GM13977 (cell line): Measurements from ENCODE around the gene SNX8.
"Not testable (repeated sequence)": the region's sequence is repeated elsewhere in the genome, so short reads cannot be mapped to it uniquely, and the experiment has no call there.

Source experiments
- DNase-seq: peaks from one replicate; pipeline ENCODE4 v3.0.0; 2012; ENCODE audit warnings: low spot score
- CTCF ChIP-seq: IDR thresholded peaks from 2 replicates; pipeline ENCODE4 v1.5.1; 2012; ENCODE audit warnings: mild to moderate bottlenecking, control low read depth; ENCODE audit not compliant: insufficient read depth; ENCODE audit errors: extremely low read depth, missing control alignments
- in situ Hi-C: fragments of 300-500 bp; cut with MboI; formaldehyde crosslinking; loops from one replicate; pipeline ENCODE4 v1.12.0; 2022; ENCODE audit warnings: low sequenced_read_pairs, low pct_unique_long_range_greater_than_20kb, mixed read lengths, inconsistent platforms; ENCODE audit not compliant: unreplicated experiment

Gene SNX8

GRCh38 chr7:2330493-2330892 lies 16.3 kb upstream of the SNX8 start:
- TF ChIP-seq CTCF: no peak
- DNase-seq: no peak
- in situ Hi-C loops: loop anchor here (25.0 kb wide), 2 partner anchors 218 to 768 kb away; partner anchors contain the start of genes PSMG3 and TMEM184A

GRCh38 chr7:2326951-2327350 lies 12.7 kb upstream of the SNX8 start:
- in situ Hi-C loops: loop anchor here (25.0 kb wide), 2 partner anchors 215 to 765 kb away; partner anchors contain the start of genes PSMG3 and TMEM184A
- no peak for DNase-seq
- no peak for TF ChIP-seq CTCF

GRCh38 chr7:2325162-2325561 lies 10.9 kb upstream of the SNX8 start:
- DNase-seq: no peak
- TF ChIP-seq CTCF: no peak
- in situ Hi-C loops: loop anchor here (25.0 kb wide), 2 partner anchors 213 to 763 kb away; partner anchors contain the start of genes PSMG3 and TMEM184A

GRCh38 chr7:2321020-2321419 lies 6.8 kb upstream of the SNX8 start:
- no peak for TF ChIP-seq CTCF
- DNase-seq: no peak
- in situ Hi-C loops: no loop called here

- TF ChIP-seq CTCF: no peak
- no peak for DNase-seq
- in situ Hi-C loops: no loop called here
Measured at GRCh38 chr7:2317556-2318293, 3.5 kb upstream of the SNX8 start.

- in situ Hi-C loops: no loop called here
- TF ChIP-seq CTCF: no peak
- DNase-seq: no peak
Measured at GRCh38 chr7:2316578-2316977, 2.3 kb upstream of the SNX8 start.

GRCh38 chr7:2315787-2316186 lies 1.5 kb upstream of the SNX8 start:
- in situ Hi-C loops: no loop called here
- no peak for DNase-seq
- TF ChIP-seq CTCF: no peak

GRCh38 chr7:2314956-2315530 lies 802 bp upstream of the SNX8 start:
- in situ Hi-C loops, DNase-seq: not testable (repeated sequence)
